GM13976 (cell line): ENCODE results near the gene COL28A1.

ENCODE experiments used
- DNase-seq: peaks from one replicate; pipeline ENCODE4 v3.0.0; 2012; ENCODE audit warnings: low spot score
- CTCF ChIP-seq: IDR thresholded peaks from 2 replicates; pipeline ENCODE4 v1.5.1; 2012; ENCODE audit warnings: borderline replicate concordance, mild to moderate bottlenecking; ENCODE audit not compliant: insufficient read depth; ENCODE audit errors: extremely low read depth, missing control alignments, control extremely low read depth
- in situ Hi-C: fragments of 300-500 bp; cut with MboI; formaldehyde crosslinking; loops from one replicate; pipeline ENCODE4 v1.12.0; 2022; ENCODE audit warnings: low sequenced_read_pairs, mixed read lengths, inconsistent platforms; ENCODE audit not compliant: unreplicated experiment

The COL28A1 gene

GRCh38 chr7:7567898-7568531, 32.3 kb upstream of the COL28A1 start:
- in situ Hi-C loops = no loop called here
- no peak for TF ChIP-seq CTCF
- DNase-seq = peak; percentile 25

- DNase-seq = peak; percentile 96
- no peak for TF ChIP-seq CTCF
- in situ Hi-C loops = no loop called here
These were observed 31.3 kb upstream of the COL28A1 start, which contains the start of gene MIOS for GRCh38 chr7:7566651-7567611. Gene MIOS, plus strand, starts transcription at chr7:7566884. Its CDS starts 5,592 bp downstream, at chr7:7572476.

GRCh38 chr7:7565746-7566650, 30.3 kb upstream of the COL28A1 start:
- in situ Hi-C loops = no loop called here
- TF ChIP-seq CTCF = no peak
- peak; percentile 24 for DNase-seq

- in situ Hi-C loops = no loop called here
- peak; percentile 21 for DNase-seq
- no peak for TF ChIP-seq CTCF
These were observed 29.5 kb upstream of the COL28A1 start for GRCh38 chr7:7565018-7565680.

GRCh38 chr7:7564323-7564780, 28.7 kb upstream of the COL28A1 start:
- in situ Hi-C loops = no loop called here
- TF ChIP-seq CTCF = no peak
- no peak for DNase-seq
